ENCODE measurements around the gene NFATC3.

NFATC3 gene

DNA sequence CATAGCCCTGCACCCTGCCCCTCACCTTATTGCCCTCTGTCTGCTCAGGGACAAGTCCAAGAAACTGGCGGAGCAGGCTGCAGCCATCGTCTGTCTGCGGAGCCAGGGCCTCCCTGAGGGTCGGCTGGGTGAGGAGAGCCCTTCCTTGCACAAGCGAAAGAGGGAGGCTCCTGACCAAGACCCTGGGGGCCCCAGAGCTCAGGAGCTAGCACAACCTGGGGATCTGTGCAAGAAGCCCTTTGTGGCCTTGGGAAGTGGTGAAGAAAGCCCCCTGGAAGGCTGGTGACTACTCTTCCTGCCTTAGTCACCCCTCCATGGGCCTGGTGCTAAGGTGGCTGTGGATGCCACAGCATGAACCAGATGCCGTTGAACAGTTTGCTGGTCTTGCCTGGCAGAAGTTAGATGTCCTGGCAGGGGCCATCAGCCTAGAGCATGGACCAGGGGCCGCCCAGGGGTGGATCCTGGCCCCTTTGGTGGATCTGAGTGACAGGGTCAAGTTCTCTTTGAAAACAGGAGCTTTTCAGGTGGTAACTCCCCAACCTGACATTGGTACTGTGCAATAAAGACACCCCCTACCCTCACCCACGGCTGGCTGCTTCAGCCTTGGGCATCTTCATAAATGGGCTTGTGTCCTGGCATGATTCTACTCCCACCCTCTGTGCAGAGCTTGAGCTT, 6.3 kb upstream of the NFATC3 start:
- Mint-ChIP-seq H3K4me1 (peaks cover 75% of the 10 kb centered on the region), H3K27me3 (no peaks in the 10 kb centered on the region), H3K36me3 (peaks cover 26% of the 10 kb centered on the region), H3K27ac (no peak overlapping the region), H3K4me3 (peak overlapping the region; percentile 60), H3K9me3 (no peaks in the 10 kb centered on the region)
- ATAC-seq (ENCODE audit: low read depth) = no peak
- DNase-seq (ENCODE audit: low spot score in 2 of 2) = no peak

DNA sequence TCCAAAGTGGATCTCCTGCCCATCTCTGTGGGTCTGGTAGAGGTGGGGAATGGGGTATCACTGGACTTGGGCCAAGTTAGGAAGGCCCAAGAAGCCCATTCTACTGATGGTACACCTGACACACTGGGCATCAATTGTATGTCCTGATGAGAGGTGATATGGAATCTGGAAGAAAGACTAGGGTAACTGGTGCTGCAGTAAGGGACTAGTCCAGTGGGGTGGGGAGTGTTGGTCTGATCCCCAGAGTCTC, 5.9 kb upstream of the NFATC3 start:
- H3K4me3 Mint-ChIP-seq = peak overlapping the region; percentile 60
- H3K27ac Mint-ChIP-seq = peak overlapping the region; percentile 1
- H3K27me3 Mint-ChIP-seq = no peaks in the 10 kb centered on the region
- H3K4me1 Mint-ChIP-seq = peaks cover 76% of the 10 kb centered on the region
- ATAC-seq (ENCODE audit: low read depth) (no peak), DNase-seq (ENCODE audit: low spot score in 2 of 2) (no peak)
- no peaks in the 10 kb centered on the region for H3K9me3 Mint-ChIP-seq
- peaks cover 22% of the 10 kb centered on the region for H3K36me3 Mint-ChIP-seq

DNA sequence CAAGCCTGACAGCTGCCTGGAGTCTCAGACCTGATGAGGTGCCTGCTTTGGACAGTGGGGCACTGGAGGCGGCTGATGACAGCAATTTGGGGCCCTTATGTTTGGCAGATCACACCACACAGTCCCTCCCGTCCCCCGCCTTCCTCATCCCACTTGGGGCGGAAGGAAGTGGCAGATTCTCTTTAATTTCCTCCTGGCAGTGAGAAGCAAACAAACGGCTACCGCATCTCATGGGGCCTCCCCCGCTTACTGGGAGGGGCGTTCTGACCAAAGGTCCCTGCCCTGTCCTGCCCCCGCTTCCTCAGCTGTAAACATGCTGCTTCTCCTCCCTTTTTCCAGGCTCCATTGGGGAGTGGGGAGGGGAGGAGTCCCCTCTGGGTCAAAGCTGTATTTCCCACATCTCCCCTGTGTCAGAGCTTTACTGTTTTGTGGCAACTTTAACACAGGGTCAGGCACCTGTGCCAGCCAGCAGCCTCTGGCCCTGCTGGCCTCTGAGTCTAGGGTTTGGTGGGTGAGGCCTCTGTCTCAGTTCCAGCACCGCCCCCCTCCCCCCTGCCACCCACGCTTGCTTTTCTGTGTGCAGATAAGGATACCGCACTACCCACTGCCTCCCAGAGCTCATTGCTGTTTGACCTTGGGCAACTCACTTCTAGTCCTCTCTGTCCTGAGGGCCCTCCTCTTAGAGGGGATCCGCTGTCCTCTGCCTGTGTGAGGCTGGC, 5.4 kb upstream of the NFATC3 start:
- no peak for ATAC-seq (ENCODE audit: low read depth)
- Mint-ChIP-seq H3K4me3 (peak overlapping the region; percentile 60), H3K4me1 (peaks cover 71% of the 10 kb centered on the region), H3K27ac (peak overlapping the region; percentile 1), H3K9me3 (no peaks in the 10 kb centered on the region), H3K36me3 (peaks cover 19% of the 10 kb centered on the region), H3K27me3 (no peaks in the 10 kb centered on the region)
- no peak for DNase-seq (ENCODE audit: low spot score in 2 of 2)

- peaks cover 7% of the 10 kb centered on the region for H3K36me3 Mint-ChIP-seq
- DNase-seq (ENCODE audit: low spot score in 2 of 2) = no peak
- no peaks in the 10 kb centered on the region for H3K9me3 Mint-ChIP-seq
- no peak overlapping the region for H3K27ac Mint-ChIP-seq
- H3K4me3 Mint-ChIP-seq = no peak overlapping the region
- no peaks in the 10 kb centered on the region for H3K27me3 Mint-ChIP-seq
- ATAC-seq (ENCODE audit: low read depth) = no peak
- peaks cover 60% of the 10 kb centered on the region for H3K4me1 Mint-ChIP-seq
These were observed 3.1 kb upstream of the NFATC3 start for GRCh38 chr16:68081861-68082628.

DNA sequence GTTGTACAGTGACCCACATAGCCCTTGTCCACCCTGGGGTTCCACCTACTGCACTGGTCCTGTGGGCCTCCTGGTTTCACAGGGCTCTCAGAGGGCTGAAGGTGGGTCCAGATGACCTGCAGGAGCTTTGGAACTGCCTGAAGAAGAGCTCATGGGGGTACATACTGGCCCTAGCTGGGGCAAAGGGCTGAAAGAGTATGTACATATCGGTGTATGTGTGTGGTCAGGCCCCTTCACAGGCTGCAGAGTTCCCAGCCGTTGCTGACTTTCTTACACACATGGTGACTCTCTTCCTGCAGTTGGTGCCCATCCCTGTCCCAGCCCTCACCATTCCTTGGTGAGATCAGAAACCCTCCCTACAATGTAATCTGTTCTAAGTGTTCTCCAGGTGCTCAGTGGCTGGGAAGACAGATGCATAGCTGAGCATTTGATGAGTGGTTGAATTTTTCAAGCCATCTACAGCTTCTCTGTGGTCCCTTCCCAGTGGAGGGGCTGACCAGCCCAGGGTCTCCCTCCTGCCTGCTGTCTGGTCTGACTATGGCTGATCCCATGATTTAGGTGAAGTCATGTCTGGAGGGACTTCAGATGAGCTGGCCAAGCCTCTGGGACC, 2.4 kb upstream of the NFATC3 start:
- H3K4me1 Mint-ChIP-seq = peaks cover 62% of the 10 kb centered on the region
- no peak for ATAC-seq (ENCODE audit: low read depth)
- H3K27me3 Mint-ChIP-seq = no peaks in the 10 kb centered on the region
- H3K27ac Mint-ChIP-seq = peak overlapping the region; percentile 90
- no peak overlapping the region for H3K4me3 Mint-ChIP-seq
- DNase-seq (ENCODE audit: low spot score in 2 of 2) = no peak
- H3K36me3 Mint-ChIP-seq = peaks cover 7% of the 10 kb centered on the region
- no peaks in the 10 kb centered on the region for H3K9me3 Mint-ChIP-seq

- H3K27ac Mint-ChIP-seq = peak overlapping the region; percentile 90
- DNase-seq (ENCODE audit: low spot score in 2 of 2) = no peak
- no peaks in the 10 kb centered on the region for H3K9me3 Mint-ChIP-seq
- H3K4me3 Mint-ChIP-seq = no peak overlapping the region
- peaks cover 60% of the 10 kb centered on the region for H3K4me1 Mint-ChIP-seq
- no peaks in the 10 kb centered on the region for H3K27me3 Mint-ChIP-seq
- ATAC-seq (ENCODE audit: low read depth) = no peak
- peaks cover 2% of the 10 kb centered on the region for H3K36me3 Mint-ChIP-seq
These were observed 1.9 kb upstream of the NFATC3 start for GRCh38 chr16:68083239-68083781.

GRCh38 chr16:68083861-68084503, 1.2 kb upstream of the NFATC3 start:
- H3K4me3 Mint-ChIP-seq = peak overlapping the region; percentile 84
- no peak for ATAC-seq (ENCODE audit: low read depth)
- H3K36me3 Mint-ChIP-seq = no peaks in the 10 kb centered on the region
- H3K27me3 Mint-ChIP-seq = no peaks in the 10 kb centered on the region
- DNase-seq (ENCODE audit: low spot score in 2 of 2) = no peak
- H3K27ac Mint-ChIP-seq = peak overlapping the region; percentile 90
- H3K9me3 Mint-ChIP-seq = no peaks in the 10 kb centered on the region
- H3K4me1 Mint-ChIP-seq = peaks cover 57% of the 10 kb centered on the region

GRCh38 chr16:68084504-68085258, 489 bp upstream of the NFATC3 start:
- Mint-ChIP-seq H3K4me1 (peaks cover 53% of the 10 kb centered on the region), H3K4me3 (peak overlapping the region; percentile 84)

GRCh38 chr16:68086336-68086841, 1.2 kb downstream of the NFATC3 start:
- peaks cover 56% of the 10 kb centered on the region for H3K4me1 Mint-ChIP-seq
- H3K4me3 Mint-ChIP-seq = peak overlapping the region; percentile 84
- no peak for DNase-seq (ENCODE audit: low spot score in 2 of 2)
- H3K27me3 Mint-ChIP-seq = no peaks in the 10 kb centered on the region
- no peaks in the 10 kb centered on the region for H3K9me3 Mint-ChIP-seq
- H3K36me3 Mint-ChIP-seq = no peaks in the 10 kb centered on the region
- peak overlapping the region; percentile 56 for H3K27ac Mint-ChIP-seq
- no peak for ATAC-seq (ENCODE audit: low read depth)

More at GRCh38 chr16:68084504-68085258, 489 bp upstream of the NFATC3 start:
- Mint-ChIP-seq H3K27me3 (no peaks in the 10 kb centered on the region), H3K9me3 (no peaks in the 10 kb centered on the region), H3K36me3 (no peaks in the 10 kb centered on the region), H3K27ac (peak overlapping the region; percentile 90)
- DNase-seq (ENCODE audit: low spot score in 2 of 2) (peak; percentile 85), ATAC-seq (ENCODE audit: low read depth) (peak; percentile 67)

DNA sequence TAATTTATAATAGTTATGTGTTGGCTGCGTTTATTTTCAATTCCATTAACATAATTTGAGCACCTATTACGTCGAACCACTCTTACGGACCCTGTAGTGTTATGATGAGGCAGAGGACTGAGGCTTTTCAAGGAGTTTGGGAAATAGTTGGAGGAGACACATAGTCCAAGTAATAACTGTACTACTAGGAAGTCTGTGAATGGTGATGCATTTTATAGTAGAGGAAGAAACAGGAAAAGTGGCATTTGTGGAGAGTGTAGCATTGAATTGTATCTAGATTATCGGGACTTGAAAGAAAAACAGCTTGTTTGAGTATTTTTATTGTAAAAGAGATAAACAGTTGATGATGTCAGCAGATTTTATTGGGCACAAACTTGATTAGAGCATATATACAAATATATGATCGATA, 1.7 kb downstream of the NFATC3 start:
- DNase-seq (ENCODE audit: low spot score in 2 of 2) = no peak
- no peaks in the 10 kb centered on the region for H3K36me3 Mint-ChIP-seq

GRCh38 chr16:68087688-68088087, 2.5 kb downstream of the NFATC3 start:
- no peaks in the 10 kb centered on the region for H3K27me3 Mint-ChIP-seq
- peak overlapping the region; percentile 11 for H3K4me3 Mint-ChIP-seq
- H3K36me3 Mint-ChIP-seq = no peaks in the 10 kb centered on the region
- no peak for ATAC-seq (ENCODE audit: low read depth)
- H3K4me1 Mint-ChIP-seq = peaks cover 49% of the 10 kb centered on the region
- H3K27ac Mint-ChIP-seq = peak overlapping the region; percentile 54
- DNase-seq (ENCODE audit: low spot score in 2 of 2) = no peak
- no peaks in the 10 kb centered on the region for H3K9me3 Mint-ChIP-seq

More for the DNA sequence above, 1.7 kb downstream of the NFATC3 start:
- Mint-ChIP-seq H3K9me3 (no peaks in the 10 kb centered on the region), H3K4me1 (peaks cover 56% of the 10 kb centered on the region), H3K27ac (peak overlapping the region; percentile 56), H3K4me3 (peak overlapping the region; percentile 84), H3K27me3 (no peaks in the 10 kb centered on the region)
- ATAC-seq (ENCODE audit: low read depth) = no peak

- H3K36me3 Mint-ChIP-seq = no peaks in the 10 kb centered on the region
- no peak overlapping the region for H3K4me3 Mint-ChIP-seq
- DNase-seq (ENCODE audit: low spot score in 2 of 2) (no peak), ATAC-seq (ENCODE audit: low read depth) (no peak)
- H3K27me3 Mint-ChIP-seq = no peaks in the 10 kb centered on the region
- H3K9me3 Mint-ChIP-seq = no peaks in the 10 kb centered on the region
- H3K4me1 Mint-ChIP-seq = peaks cover 47% of the 10 kb centered on the region
- H3K27ac Mint-ChIP-seq = peak overlapping the region; percentile 54
These were observed 3.2 kb downstream of the NFATC3 start for GRCh38 chr16:68088130-68088972.
